Measurements from ENCODE around the gene MBTPS1.

Gene MBTPS1

GRCh38 chr16:84080813-84081212, 35.9 kb downstream of the MBTPS1 start (continued):
- no peak for TF ChIP-seq ZNF645 (tag by site-specific recombination; IDR thresholded peaks at IDR 0.05)

- no peak for TF ChIP-seq ZNF518A (tag by site-specific recombination; conservative IDR thresholded peaks at IDR 0.05; ENCODE audit: low read depth)
- no peak for TF ChIP-seq ZNF398 (tag by site-specific recombination; IDR thresholded peaks at IDR 0.05)
- peak; percentile 36; the same call in 1 of the 2 replicates for TF ChIP-seq PRDM10 (tag by site-specific recombination; IDR thresholded peaks at IDR 0.05)
- POLR2A ChIA-PET: no interaction called here
- Histone ChIP-seq H3K4me1 (ENCODE audit: control insufficient read depth, insufficient read depth, low read length) (no peaks in the 10 kb centered on the region), H3K4me3 (ENCODE audit: low read depth, low read length) (no peak overlapping the region), H3K9me3 (ENCODE audit: control insufficient read depth, insufficient read depth, low read depth, low read length) (no peaks in the 10 kb centered on the region), H3K27ac (ENCODE audit: extremely low read depth, low read depth, low read length) (no peak overlapping the region), H3K36me3 (ENCODE audit: control insufficient read depth in 2 of 2, insufficient read depth in 1 of 2, low read length in 2 of 2) (peaks cover 17 to 94% of the 10 kb centered on the region in 2 experiments; a peak in 2 of 3 replicates)
- CTCF ChIA-PET: interaction anchor here (0.9 to 1.4 kb wide), 2 partner anchors 15 to 124 kb away, joined by 4 read pairs; no protein-coding TSS in a partner anchor
Observed at GRCh38 chr16:84080378-84080777, 36.4 kb downstream of the MBTPS1 start.

GRCh38 chr16:84079664-84080063, 37.1 kb downstream of the MBTPS1 start:
- Histone ChIP-seq H3K27ac (ENCODE audit: extremely low read depth, low read depth, low read length) (no peak overlapping the region), H3K36me3 (ENCODE audit: control insufficient read depth in 2 of 2, insufficient read depth in 1 of 2, low read length in 2 of 2) (peaks cover 17 to 95% of the 10 kb centered on the region in 2 experiments; a peak in 2 of 3 replicates), H3K4me1 (ENCODE audit: control insufficient read depth, insufficient read depth, low read length) (no peaks in the 10 kb centered on the region), H3K9me3 (ENCODE audit: control insufficient read depth, insufficient read depth, low read depth, low read length) (no peaks in the 10 kb centered on the region), H3K4me3 (ENCODE audit: low read depth, low read length) (no peak overlapping the region)
- POLR2A ChIA-PET: no interaction called here
- CTCF ChIA-PET: interaction anchor here (0.6 to 1.4 kb wide), 4 partner anchors 12 to 123 kb away, joined by 3 to 11 read pairs (median 4); no protein-coding TSS in a partner anchor
- TF ChIP-seq MZF1 (tag by site-specific recombination; IDR thresholded peaks at IDR 0.05; ENCODE audit: borderline replicate concordance) (no peak), ZFP37 (tag by site-specific recombination; IDR thresholded peaks at IDR 0.05) (no peak), ATF2 (tag by site-specific recombination; IDR thresholded peaks at IDR 0.05; ENCODE audit: low read depth) (no peak), ZNF529 (tag by site-specific recombination; IDR thresholded peaks at IDR 0.05; ENCODE audit: insufficient replicate concordance) (no peak), ZNF785 (tag by site-specific recombination; IDR thresholded peaks at IDR 0.05) (no peak), ZNF423 (tag by site-specific recombination; IDR thresholded peaks at IDR 0.05) (no peak), ZNF223 (tag by site-specific recombination; IDR thresholded peaks at IDR 0.05) (no peak), SETDB1 (IDR thresholded peaks at IDR 0.05; ENCODE audit: insufficient read length, low read length) (no peak), ZNF16 (tag by site-specific recombination; IDR thresholded peaks at IDR 0.05; ENCODE audit: low read depth) (no peak), ZNF792 (tag by site-specific recombination; IDR thresholded peaks at IDR 0.05) (no peak), ZNF433 (tag by site-specific recombination; IDR thresholded peaks at IDR 0.05; ENCODE audit: low read depth) (no peak), ZSCAN18 (tag by site-specific recombination; IDR thresholded peaks at IDR 0.05) (no peak), SCRT1 (tag by site-specific recombination; IDR thresholded peaks at IDR 0.05; ENCODE audit: borderline replicate concordance) (no peak)

Data from HEK293 (cell line).